Left ventricle myocardium superior (tissue), 1 donor: ENCODE results near the gene TRIM56. TPM values are rescaled to one million over a fixed set of nuclear protein-coding genes. Genes with fewer than 3 reads are reported as not detected.

Experiments used
- total RNA-seq: library from RNA; stranded (reverse); fragmentation: NEBNext Ultra II Directional; extraction: Animal tissue kit (Norgen Biotek cat#: 25700); gene quantifications from one replicate; pipeline ENCODE4 v1.2.1, GENCODE V29; 2021
- donor health status: DM: no; HTN: yes; CAD: no; lungs with severe emphysema.

TRIM56 gene
- total RNA-seq, 1 donor from 2014 or later: 16.6 TPM

Other genes starting within 250 kb of the TRIM56 start
- gene SLC12A9, start 232.8 kb upstream of the TRIM56 start, total RNA-seq: 9.0 TPM
- gene TRIP6, start 218.1 kb upstream of the TRIM56 start, total RNA-seq: 13.6 TPM
- 63.2 TPM for gene SRRT, start 210.4 kb upstream of the TRIM56 start, total RNA-seq
- gene UFSP1, start 195.8 kb upstream of the TRIM56 start, total RNA-seq: 1.9 TPM
- gene ACHE, start 189.6 kb upstream of the TRIM56 start, total RNA-seq: 0.40 TPM
- 0.57 TPM for gene MUC3A, start 135.9 kb upstream of the TRIM56 start, total RNA-seq
- not detected for gene MUC12, start 115.9 kb upstream of the TRIM56 start, total RNA-seq
- gene MUC17, start 65.4 kb upstream of the TRIM56 start, total RNA-seq: not detected
- gene SERPINE1, start 41.6 kb downstream of the TRIM56 start, total RNA-seq: 1.3 TPM
- gene AP1S1, start 69.0 kb downstream of the TRIM56 start, total RNA-seq: 11.8 TPM
- gene VGF, start 80.1 kb downstream of the TRIM56 start, total RNA-seq: not detected
- not detected for gene NAT16, start 94.8 kb downstream of the TRIM56 start, total RNA-seq
- not detected for gene MOGAT3, start 115.6 kb downstream of the TRIM56 start, total RNA-seq
- gene PLOD3, start 132.1 kb downstream of the TRIM56 start, total RNA-seq: 43.0 TPM
- gene ZNHIT1, start 132.7 kb downstream of the TRIM56 start, total RNA-seq: 55.8 TPM
- gene CLDN15, start 152.3 kb downstream of the TRIM56 start, total RNA-seq: 3.8 TPM
- gene FIS1, start 159.6 kb downstream of the TRIM56 start, total RNA-seq: 326 TPM
- 26.8 TPM for gene IFT22, start 236.3 kb downstream of the TRIM56 start, total RNA-seq